T-helper 17 cell (primary cell): Measurements from ENCODE around the gene CHAD. TPM values are rescaled to one million over a fixed set of nuclear protein-coding genes. Genes with fewer than 3 reads are reported as not detected.
"Not testable (repeated sequence)": the region's sequence is repeated elsewhere in the genome, so short reads cannot be mapped to it uniquely, and the experiment has no call there.

Experiments
- ATAC-seq: fragments of 150-1000 bp; cut with Tn5 transposase; 2 replicates; pipeline ENCODE4 v1.10.0; 2021; ENCODE audit warnings: mild to moderate bottlenecking, moderate library complexity
- DNase-seq, 3 donors: peaks; one replicate each; pipeline versions ENCODE4 v3.0.0 to v3.0.0-alpha.2; 2020 to 2021
- H3K9me3 ChIP-seq: one replicate; pipeline ENCODE4 v1.7.0; 2013; ENCODE audit warnings: low read length, mild to moderate bottlenecking; ENCODE audit not compliant: control insufficient read depth, poor library complexity, severe bottlenecking
- H3K27ac Mint-ChIP-seq: one replicate; pipeline ENCODE4 v1.8.0; 2022; ENCODE audit warnings: mild to moderate bottlenecking, moderate library complexity, mixed read lengths
- H3K27me3 Mint-ChIP-seq: one replicate; pipeline ENCODE4 v1.8.0; 2022; ENCODE audit warnings: mixed read lengths
- H3K36me3 Mint-ChIP-seq: one replicate; pipeline ENCODE4 v1.8.0; 2022; ENCODE audit warnings: low read depth, mixed read lengths
- H3K4me1 Mint-ChIP-seq: one replicate; pipeline ENCODE4 v1.8.0; 2022; ENCODE audit warnings: mild to moderate bottlenecking, mixed read lengths
- H3K4me3 Mint-ChIP-seq: one replicate; pipeline ENCODE4 v1.8.0; 2022; ENCODE audit warnings: mild to moderate bottlenecking, moderate library complexity, mixed read lengths
- total RNA-seq, 4 donors: library from RNA in 2 of 4; stranded (reverse) in 2 of 4; gene quantifications; one replicate each; pipeline ENCODE4 v1.2.3 and lab custom pipeline; 2022 to 2026

The CHAD gene
- total RNA-seq, 2 donors from 2014 or later, result not detected

DNA sequence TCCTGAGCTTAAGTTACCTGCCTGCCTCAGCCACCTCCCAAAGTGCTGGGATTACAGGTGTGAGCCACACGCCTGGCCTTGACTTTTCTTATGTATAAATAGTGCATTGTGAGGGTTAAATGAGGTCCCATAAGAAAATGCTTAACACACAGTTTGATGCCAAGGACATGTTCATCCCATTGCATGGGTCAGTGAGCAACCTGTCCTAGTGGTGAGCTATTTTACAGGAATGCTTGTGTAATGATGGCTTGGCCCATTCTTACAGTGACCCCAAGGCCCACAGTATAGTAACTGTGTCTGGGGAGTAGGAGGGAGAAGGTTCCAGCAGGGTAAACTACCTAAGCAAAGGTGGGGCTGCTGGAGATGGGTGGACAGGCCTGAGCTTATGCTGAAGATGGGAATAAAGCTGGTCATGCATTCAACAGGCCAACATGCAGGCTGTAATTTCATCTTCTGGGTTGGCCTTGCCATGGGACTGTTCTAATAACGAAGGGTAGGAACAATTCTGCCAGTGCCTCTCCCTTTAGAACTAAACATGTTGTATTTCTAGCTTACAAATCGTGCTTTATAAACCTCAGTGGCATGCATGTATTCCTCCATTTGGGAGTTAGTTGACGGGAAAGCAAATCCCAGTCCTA, 36.4 kb downstream of the CHAD start:
- peaks cover 2% of the 10 kb centered on the region for H3K4me1 Mint-ChIP-seq

DNA sequence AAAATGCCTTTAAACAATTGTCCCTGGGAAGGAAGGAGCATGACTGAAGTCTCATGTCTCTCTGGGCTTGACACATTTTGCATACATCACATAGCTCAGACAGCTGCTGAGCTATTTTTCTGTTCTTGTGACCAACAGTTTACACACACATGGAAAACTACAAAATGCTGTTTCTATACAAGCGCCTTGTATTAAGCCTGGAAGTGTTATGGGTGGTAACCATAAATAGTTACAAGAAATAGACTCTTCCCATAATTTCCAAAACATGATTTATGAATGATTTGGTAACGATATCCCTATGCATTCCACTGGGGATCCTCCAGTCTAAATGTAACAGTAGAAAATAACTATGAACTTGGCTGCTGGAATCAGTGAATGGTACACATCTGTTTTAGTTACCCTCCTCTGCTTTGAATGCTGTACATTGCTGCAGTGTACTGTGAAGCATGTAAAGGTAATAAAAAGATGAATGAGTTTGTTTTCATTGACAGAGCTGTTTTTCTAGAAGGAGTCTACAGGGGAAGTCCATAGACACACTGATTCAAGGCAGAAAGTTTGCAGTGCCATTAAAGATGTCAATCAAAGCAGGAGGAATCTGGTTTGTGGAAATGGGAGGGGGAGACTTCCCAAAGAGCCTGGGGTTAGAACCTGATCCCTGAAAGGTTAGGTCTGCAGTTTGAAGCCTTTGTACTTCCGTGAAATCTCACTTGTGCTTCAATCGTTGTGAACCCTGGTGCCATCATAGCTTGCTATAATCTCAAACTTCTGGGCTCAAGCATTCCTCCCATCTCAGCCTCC, 37.7 kb downstream of the CHAD start:
- H3K4me3 Mint-ChIP-seq, result no peak overlapping the region
- H3K27me3 Mint-ChIP-seq, result no peaks in the 10 kb centered on the region
- no peaks in the 10 kb centered on the region for H3K36me3 Mint-ChIP-seq
- H3K4me1 Mint-ChIP-seq, result peaks cover 6% of the 10 kb centered on the region
- ATAC-seq (no peak), DNase-seq (no peak)
- no peaks in the 10 kb centered on the region for H3K9me3 ChIP-seq
- peak overlapping the region; percentile 34 for H3K27ac Mint-ChIP-seq

More for the DNA sequence above, 36.4 kb downstream of the CHAD start:
- Mint-ChIP-seq H3K36me3 (no peaks in the 10 kb centered on the region), H3K27me3 (no peaks in the 10 kb centered on the region), H3K4me3 (no peak overlapping the region), H3K27ac (peak overlapping the region; percentile 34)
- H3K9me3 ChIP-seq, result no peaks in the 10 kb centered on the region
- ATAC-seq (no peak), DNase-seq (no peak)

DNA sequence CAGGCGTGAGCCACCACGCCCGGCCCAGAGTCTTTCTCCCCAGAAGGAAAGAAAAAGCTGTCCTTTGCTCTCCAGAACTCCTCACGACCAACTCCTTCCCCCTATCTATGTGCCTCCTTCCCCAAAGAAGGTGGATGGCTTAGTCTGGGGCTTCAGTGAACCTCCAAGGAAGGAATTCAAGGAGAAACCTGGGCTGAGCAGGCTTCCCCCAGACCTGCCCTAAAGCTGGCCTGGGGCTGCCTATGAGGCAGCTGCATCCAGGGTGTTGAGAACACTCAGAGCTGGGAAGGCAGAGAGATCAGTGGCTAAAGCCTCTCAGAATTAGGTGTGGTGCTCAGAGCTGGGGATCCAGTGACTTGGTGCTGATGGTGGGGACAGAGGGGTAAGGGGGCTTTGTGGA, 38.9 kb downstream of the CHAD start:
- ATAC-seq (no peak), DNase-seq (no peak)
- Mint-ChIP-seq H3K27ac (no peak overlapping the region), H3K27me3 (no peaks in the 10 kb centered on the region), H3K4me3 (no peak overlapping the region), H3K36me3 (no peaks in the 10 kb centered on the region), H3K4me1 (peaks cover 11% of the 10 kb centered on the region)
- H3K9me3 ChIP-seq, result no peaks in the 10 kb centered on the region

DNA sequence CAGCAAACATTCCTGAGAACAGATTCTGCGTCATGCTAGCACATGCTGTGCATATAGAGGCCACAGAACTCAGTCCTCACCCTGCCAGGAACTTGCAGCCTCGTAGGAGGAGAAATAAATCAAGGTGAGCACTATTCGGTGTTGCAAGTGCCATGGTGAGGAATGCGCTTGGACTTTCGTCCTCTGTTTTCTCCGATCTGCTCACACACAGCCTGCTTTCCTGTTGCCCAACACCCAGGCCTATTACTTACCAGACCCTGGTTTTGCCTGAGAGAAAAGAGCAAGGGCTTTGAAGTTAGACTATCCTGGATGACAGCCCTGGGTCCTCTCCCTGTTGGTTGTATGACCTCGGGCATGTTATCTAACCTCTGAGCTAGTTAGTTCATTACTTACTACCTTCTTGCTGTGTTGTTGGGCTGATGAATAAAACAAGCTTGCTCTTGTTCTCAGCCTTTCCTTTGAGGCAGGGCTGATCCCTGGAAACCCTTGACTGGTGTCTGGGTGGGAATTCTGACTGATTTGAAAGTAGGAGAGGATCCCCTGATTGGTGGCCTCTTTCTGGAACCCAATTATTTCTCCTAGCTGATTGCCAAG, 39.8 kb downstream of the CHAD start:
- ATAC-seq, result no peak
- Mint-ChIP-seq H3K4me3 (no peak overlapping the region), H3K36me3 (no peaks in the 10 kb centered on the region)

DNA sequence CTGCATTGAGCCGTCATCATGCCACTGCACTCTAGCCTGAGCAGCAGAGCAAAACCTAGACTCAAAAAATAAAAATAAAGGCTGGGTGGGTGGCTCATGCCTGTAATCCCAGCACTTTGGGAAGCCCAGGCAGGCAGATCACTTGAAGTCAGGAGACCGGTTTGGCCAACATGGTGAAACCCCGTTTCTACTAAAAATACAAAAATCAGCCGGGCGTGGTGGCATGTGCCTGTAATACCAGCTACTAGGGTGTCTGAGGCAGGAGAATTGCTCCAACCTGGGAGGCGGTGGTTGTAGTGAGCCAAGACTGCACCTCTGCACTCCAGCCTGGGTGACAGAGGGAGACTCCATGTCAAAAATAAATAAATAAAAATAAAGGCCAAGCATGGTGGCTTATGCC, 40.6 kb downstream of the CHAD start:
- DNase-seq, ATAC-seq, H3K27me3 Mint-ChIP-seq, H3K4me3 Mint-ChIP-seq, H3K36me3 Mint-ChIP-seq, H3K27ac Mint-ChIP-seq, H3K9me3 ChIP-seq: not testable (repeated sequence)
- H3K4me1 Mint-ChIP-seq, result peaks cover 11% of the 10 kb centered on the region

More for the DNA sequence above, 39.8 kb downstream of the CHAD start:
- Mint-ChIP-seq H3K27me3 (no peaks in the 10 kb centered on the region), H3K27ac (no peak overlapping the region), H3K4me1 (peaks cover 11% of the 10 kb centered on the region)
- no peaks in the 10 kb centered on the region for H3K9me3 ChIP-seq
- no peak for DNase-seq

DNA sequence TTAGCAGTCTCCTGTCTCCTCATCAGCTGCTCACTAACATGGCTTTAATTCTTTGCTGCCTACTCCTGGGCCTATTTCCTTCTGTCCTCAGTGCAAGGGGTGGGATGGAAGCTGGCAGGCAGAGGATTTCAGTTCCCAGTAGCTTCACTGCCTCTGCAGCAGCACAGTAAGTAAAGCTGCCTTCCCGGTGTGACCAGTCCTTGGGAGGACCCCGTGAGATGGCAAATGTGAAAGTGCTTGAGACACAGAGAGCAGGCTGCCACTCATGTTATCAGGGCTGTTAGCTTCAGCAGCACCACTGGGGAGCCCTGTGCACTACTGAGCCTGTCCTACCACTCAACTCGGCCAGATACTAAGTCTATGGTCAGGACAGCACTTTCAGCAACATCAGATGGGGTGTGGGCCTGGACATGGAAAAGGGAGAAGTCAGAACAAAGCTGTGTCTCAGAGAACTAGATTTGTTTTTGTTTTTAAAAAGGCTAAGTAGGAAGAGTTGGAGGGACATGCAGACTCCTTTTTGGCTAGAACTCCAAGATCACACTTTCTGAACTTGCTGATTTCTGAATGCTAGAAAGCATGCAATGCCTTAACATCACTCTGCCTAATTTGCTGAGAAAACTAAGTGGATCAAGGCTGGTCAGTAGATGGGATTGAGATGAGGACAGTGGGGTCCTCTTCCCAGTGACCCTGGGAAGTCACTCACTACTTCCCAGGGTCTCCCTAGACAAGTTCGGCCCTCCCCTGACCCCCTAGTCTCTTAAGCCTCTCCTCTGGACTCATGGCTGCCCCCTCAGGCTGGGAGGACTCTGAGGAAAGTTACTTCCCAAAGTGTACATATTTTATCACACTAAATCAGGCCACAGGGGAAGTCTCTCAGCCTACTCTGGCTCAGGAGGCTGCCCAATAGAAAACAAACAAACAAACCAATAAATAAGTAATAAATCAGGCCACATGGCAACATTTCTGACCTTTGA, 41.6 kb downstream of the CHAD start:
- Mint-ChIP-seq H3K36me3 (no peaks in the 10 kb centered on the region), H3K4me3 (peak overlapping the region; percentile 87), H3K4me1 (peaks cover 11% of the 10 kb centered on the region), H3K27ac (peak overlapping the region; percentile 85), H3K27me3 (no peaks in the 10 kb centered on the region)
- peak; percentile 36 for ATAC-seq
- no peaks in the 10 kb centered on the region for H3K9me3 ChIP-seq
- no peak for DNase-seq

GRCh38 chr17:50426472-50426782, 42.3 kb downstream of the CHAD start:
- H3K27me3 Mint-ChIP-seq, result no peaks in the 10 kb centered on the region
- peak overlapping the region; percentile 85 for H3K27ac Mint-ChIP-seq
- H3K4me3 Mint-ChIP-seq, result peak overlapping the region; percentile 87
- H3K4me1 Mint-ChIP-seq, result peaks cover 15% of the 10 kb centered on the region
- no peak for ATAC-seq
- H3K9me3 ChIP-seq, result no peaks in the 10 kb centered on the region
- no peak for DNase-seq
- H3K36me3 Mint-ChIP-seq, result no peaks in the 10 kb centered on the region

DNA sequence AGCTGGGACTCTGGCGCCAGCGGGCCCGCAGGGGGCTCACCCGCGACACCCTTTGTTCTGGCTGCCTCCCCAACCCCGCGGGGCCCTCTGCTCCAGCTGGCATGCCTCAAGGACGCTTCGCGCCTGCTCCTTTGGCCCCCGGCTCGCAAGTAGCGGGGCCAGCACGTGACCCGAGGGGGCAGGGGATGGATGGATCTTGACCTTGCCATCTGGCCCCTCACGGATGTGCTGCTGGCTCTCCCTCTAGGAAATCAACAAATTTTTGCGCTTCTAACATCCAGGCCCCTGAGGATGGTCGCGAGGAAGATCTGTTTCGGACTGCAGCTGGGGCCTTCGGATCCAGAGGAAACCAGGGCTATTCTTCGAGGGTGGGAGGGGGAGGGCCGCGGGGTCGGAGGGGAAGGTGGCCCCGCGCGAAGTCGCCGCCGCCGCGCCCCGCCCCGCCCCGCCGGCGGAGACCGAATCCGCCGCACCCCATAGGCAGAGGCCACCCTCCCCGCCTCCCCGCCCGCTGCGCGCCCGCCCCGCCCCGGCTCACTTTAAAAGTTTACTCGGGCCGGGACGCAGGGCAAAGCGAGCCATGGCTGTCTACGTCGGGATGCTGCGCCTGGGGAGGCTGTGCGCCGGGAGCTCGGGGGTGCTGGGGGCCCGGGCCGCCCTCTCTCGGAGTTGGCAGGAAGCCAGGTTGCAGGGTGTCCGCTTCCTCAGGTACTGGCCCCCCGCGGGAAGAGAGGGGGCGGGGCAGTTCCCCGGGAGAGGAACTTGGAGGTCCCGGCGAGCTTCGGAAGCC, 42.8 kb downstream of the CHAD start, which contains the start of gene ACSF2:
Gene ACSF2, plus strand, starts transcription at position 537 of the 790 bp plus-strand sequence. Its CDS starts 44 bp downstream, at position 581.
- ATAC-seq (peak; percentile 91), DNase-seq (peak; percentile 50 to 71 (median 69))
- Mint-ChIP-seq H3K27me3 (no peaks in the 10 kb centered on the region), H3K4me3 (peak within 1 kb of the TSS; percentile 87), H3K4me1 (peaks cover 15% of the 10 kb centered on the region), H3K27ac (peak within 1 kb of the TSS; percentile 85), H3K36me3 (no peaks in the 10 kb centered on the region)
- no peaks in the 10 kb centered on the region for H3K9me3 ChIP-seq

DNA sequence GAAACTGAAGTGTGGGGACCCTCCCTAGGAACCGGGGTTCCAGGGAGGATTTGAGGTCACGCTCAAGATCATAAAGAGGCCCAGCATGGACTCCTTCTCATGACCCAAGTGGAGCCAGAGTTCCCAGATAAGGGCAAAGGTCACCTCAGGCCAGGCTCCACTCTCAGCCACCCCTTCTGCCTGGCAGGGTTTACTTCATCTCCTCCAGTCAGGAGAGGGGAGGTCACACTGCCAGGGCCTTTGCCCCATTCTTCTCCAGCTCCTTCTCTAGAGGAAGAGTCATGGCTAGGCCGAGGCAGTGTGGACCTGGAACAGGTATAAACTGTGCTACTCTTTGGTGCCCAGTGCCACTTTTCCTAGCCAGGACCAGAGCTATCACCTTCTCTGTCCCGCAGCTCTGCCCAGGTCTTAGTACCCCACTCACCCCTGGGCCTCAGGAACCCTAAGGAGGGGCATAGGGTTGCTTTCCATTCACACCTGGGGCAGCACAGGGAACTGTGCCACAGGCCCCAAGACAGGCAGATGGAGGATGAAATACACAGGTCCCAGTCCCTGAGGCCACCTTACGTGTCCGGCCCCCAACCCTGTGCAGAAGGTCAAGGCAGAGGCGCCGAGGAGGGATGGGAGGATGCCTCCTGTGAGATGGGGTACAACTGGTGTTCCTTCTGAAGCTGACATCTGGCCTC, 43.5 kb downstream of the CHAD start:
- Mint-ChIP-seq H3K27me3 (no peaks in the 10 kb centered on the region), H3K4me3 (peak overlapping the region; percentile 87), H3K4me1 (peaks cover 18% of the 10 kb centered on the region)

GRCh38 chr17:50424246-50424995, 44.3 kb downstream of the CHAD start:
- ATAC-seq, result no peak
- Mint-ChIP-seq H3K27me3 (no peaks in the 10 kb centered on the region), H3K36me3 (no peaks in the 10 kb centered on the region), H3K27ac (no peak overlapping the region), H3K4me3 (peak overlapping the region; percentile 19), H3K4me1 (peaks cover 18% of the 10 kb centered on the region)
- H3K9me3 ChIP-seq, result no peaks in the 10 kb centered on the region
- DNase-seq, result no peak

More for the DNA sequence above, 43.5 kb downstream of the CHAD start:
- no peaks in the 10 kb centered on the region for H3K9me3 ChIP-seq
- DNase-seq, result no peak
- peak overlapping the region; percentile 24 for H3K27ac Mint-ChIP-seq
- no peak for ATAC-seq
- H3K36me3 Mint-ChIP-seq, result no peaks in the 10 kb centered on the region

- Mint-ChIP-seq H3K36me3 (no peaks in the 10 kb centered on the region), H3K4me1 (peaks cover 18% of the 10 kb centered on the region), H3K27ac (no peak overlapping the region), H3K27me3 (no peaks in the 10 kb centered on the region), H3K4me3 (no peak overlapping the region)
- H3K9me3 ChIP-seq, result no peaks in the 10 kb centered on the region
- ATAC-seq (no peak), DNase-seq (no peak)
Observed at GRCh38 chr17:50423553-50424159, 45.0 kb downstream of the CHAD start.
